Progenitor cell of endocrine pancreas (in vitro differentiated cells): Measurements from ENCODE around the gene KLHL9. TPM values are rescaled to one million over a fixed set of nuclear protein-coding genes. Genes with fewer than 3 reads are reported as not detected.

Experiments used
- DNase-seq: peaks from one replicate; pipeline ENCODE4 v3.0.0; 2021; ENCODE audit warnings: low spot score; ENCODE audit not compliant: unreplicated experiment
- H3K27ac Mint-ChIP-seq: 2 replicates; pipeline ENCODE4 v1.8.0; 2021; ENCODE audit warnings: mild to moderate bottlenecking, moderate library complexity, mixed read lengths
- H3K27me3 Mint-ChIP-seq: 2 replicates; pipeline ENCODE4 v1.8.0; 2021; ENCODE audit warnings: mixed read lengths
- H3K36me3 Mint-ChIP-seq: 2 replicates; pipeline ENCODE4 v1.8.0; 2022; ENCODE audit warnings: mixed read lengths; ENCODE audit not compliant: insufficient read depth
- H3K4me1 Mint-ChIP-seq: 2 replicates; pipeline ENCODE4 v1.8.0; 2021; ENCODE audit warnings: low read depth, mixed read lengths
- H3K4me3 Mint-ChIP-seq: 2 replicates; pipeline ENCODE4 v1.8.0; 2021; ENCODE audit warnings: low read depth, mild to moderate bottlenecking, moderate library complexity, mixed read lengths
- H3K9me3 Mint-ChIP-seq: 2 replicates; pipeline ENCODE4 v1.8.0; 2021; ENCODE audit warnings: low read depth, mixed read lengths
- total RNA-seq: library from RNA; stranded (reverse); gene quantifications from 2 replicates; pipeline ENCODE4 v1.2.1, GENCODE V29; 2021
- TF ChIP-seq, protein P1 (sequence below): fragments of 200-600 bp; sonication (generic); IDR thresholded peaks from one replicate; pipeline ENCODE4 v1.5.0; 2021; ENCODE audit warnings: antibody characterized with exemption, mild to moderate bottlenecking; ENCODE audit not compliant: unreplicated experiment

Gene KLHL9
- total RNA-seq, 1 donor from 2014 or later, result 35.9 TPM

- TF ChIP-seq, protein P1, sequence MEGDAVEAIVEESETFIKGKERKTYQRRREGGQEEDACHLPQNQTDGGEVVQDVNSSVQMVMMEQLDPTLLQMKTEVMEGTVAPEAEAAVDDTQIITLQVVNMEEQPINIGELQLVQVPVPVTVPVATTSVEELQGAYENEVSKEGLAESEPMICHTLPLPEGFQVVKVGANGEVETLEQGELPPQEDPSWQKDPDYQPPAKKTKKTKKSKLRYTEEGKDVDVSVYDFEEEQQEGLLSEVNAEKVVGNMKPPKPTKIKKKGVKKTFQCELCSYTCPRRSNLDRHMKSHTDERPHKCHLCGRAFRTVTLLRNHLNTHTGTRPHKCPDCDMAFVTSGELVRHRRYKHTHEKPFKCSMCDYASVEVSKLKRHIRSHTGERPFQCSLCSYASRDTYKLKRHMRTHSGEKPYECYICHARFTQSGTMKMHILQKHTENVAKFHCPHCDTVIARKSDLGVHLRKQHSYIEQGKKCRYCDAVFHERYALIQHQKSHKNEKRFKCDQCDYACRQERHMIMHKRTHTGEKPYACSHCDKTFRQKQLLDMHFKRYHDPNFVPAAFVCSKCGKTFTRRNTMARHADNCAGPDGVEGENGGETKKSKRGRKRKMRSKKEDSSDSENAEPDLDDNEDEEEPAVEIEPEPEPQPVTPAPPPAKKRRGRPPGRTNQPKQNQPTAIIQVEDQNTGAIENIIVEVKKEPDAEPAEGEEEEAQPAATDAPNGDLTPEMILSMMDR, result no peak
- H3K27ac Mint-ChIP-seq, result no peak overlapping the region
- peaks cover 2% of the 10 kb centered on the region for H3K4me1 Mint-ChIP-seq
- DNase-seq, result no peak
- no peaks in the 10 kb centered on the region for H3K36me3 Mint-ChIP-seq
- H3K9me3 Mint-ChIP-seq, result no peaks in the 10 kb centered on the region
- H3K27me3 Mint-ChIP-seq, result peaks cover 38% of the 10 kb centered on the region
- H3K4me3 Mint-ChIP-seq, result no peak overlapping the region
Measured at GRCh38 chr9:21314152-21314551, 21.1 kb downstream of the KLHL9 start.

DNA sequence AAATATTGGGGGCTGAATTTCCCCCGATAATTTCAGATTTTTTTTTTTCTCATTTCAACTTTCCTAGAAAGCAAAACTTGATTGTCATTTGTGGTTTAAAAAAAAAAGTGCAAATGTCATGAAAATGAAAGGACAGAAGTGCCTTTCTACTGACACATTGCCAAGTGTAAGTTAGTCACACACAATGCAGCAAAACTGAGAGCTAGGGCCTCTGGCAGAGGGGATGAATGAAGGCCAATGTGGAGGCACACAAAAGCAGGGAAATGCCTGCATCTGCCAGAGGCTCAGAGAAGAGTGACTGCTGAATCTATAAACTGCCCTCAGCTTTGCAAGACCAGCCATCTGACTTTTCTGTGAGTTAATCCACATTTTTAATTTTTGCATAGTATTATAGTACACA is 23.3 kb downstream of the KLHL9 start:
- no peak overlapping the region for H3K4me3 Mint-ChIP-seq
- H3K36me3 Mint-ChIP-seq, result no peaks in the 10 kb centered on the region
- no peak for DNase-seq
- H3K9me3 Mint-ChIP-seq, result no peaks in the 10 kb centered on the region
- TF ChIP-seq, protein P1, result no peak
- H3K27me3 Mint-ChIP-seq, result peaks cover 45% of the 10 kb centered on the region
- no peak overlapping the region for H3K27ac Mint-ChIP-seq
- H3K4me1 Mint-ChIP-seq, result no peaks in the 10 kb centered on the region

- DNase-seq, result no peak
- Mint-ChIP-seq H3K36me3 (no peaks in the 10 kb centered on the region), H3K9me3 (no peaks in the 10 kb centered on the region), H3K27me3 (peaks cover 61% of the 10 kb centered on the region), H3K27ac (no peak within 1 kb of the TSS), H3K4me1 (no peaks in the 10 kb centered on the region), H3K4me3 (no peak within 1 kb of the TSS)
- TF ChIP-seq, protein P1, result no peak
Measured at GRCh38 chr9:21305213-21305612, 30.0 kb downstream of the KLHL9 start, which contains the start of gene IFNA5. Gene IFNA5 (minus strand): TSS chr9:21305313. CDS start chr9:21305256, 57 bp downstream.

DNA sequence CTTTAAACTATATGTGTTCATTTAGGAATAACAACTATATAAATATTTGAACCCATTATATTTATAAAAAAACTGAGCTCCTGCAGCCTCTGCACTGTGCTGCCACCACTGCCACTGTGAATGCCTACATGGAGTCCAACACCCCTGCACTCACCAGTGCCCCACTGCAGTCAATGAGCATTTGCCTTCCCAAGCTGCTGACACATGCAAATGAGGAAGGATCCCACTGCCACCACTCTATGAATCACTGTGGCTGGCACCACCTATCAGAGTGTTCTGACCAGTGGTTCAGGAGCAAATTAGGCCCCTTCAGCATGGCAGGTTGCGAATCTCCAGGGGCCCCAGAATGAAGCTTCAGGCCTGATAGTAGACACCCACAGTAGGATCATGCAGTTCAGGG is 39.2 kb downstream of the KLHL9 start:
- no peaks in the 10 kb centered on the region for H3K4me1 Mint-ChIP-seq
- H3K27ac Mint-ChIP-seq, result no peak overlapping the region
- no peak overlapping the region for H3K4me3 Mint-ChIP-seq
- H3K36me3 Mint-ChIP-seq, result no peaks in the 10 kb centered on the region
- H3K9me3 Mint-ChIP-seq, result no peaks in the 10 kb centered on the region
- TF ChIP-seq, protein P1, result no peak
- DNase-seq, result no peak
- peaks cover 59% of the 10 kb centered on the region for H3K27me3 Mint-ChIP-seq

- no peak overlapping the region for H3K27ac Mint-ChIP-seq
- peaks cover 58% of the 10 kb centered on the region for H3K27me3 Mint-ChIP-seq
Measured at GRCh38 chr9:21294904-21295538, 40.2 kb downstream of the KLHL9 start.

More at GRCh38 chr9:21294904-21295538, 40.2 kb downstream of the KLHL9 start:
- Mint-ChIP-seq H3K4me1 (no peaks in the 10 kb centered on the region), H3K9me3 (no peaks in the 10 kb centered on the region), H3K36me3 (no peaks in the 10 kb centered on the region), H3K4me3 (no peak overlapping the region)
- TF ChIP-seq, protein P1, result no peak
- DNase-seq, result no peak
